Mesenteric fat pad (tissue), 1 donor: ENCODE results near the gene FRMPD2. TPM values are rescaled to one million over a fixed set of nuclear protein-coding genes. Genes with fewer than 3 reads are reported as not detected.
"Not testable (repeated sequence)": the region's sequence is repeated elsewhere in the genome, so short reads cannot be mapped to it uniquely, and the experiment has no call there.

Experiments used
- DNase-seq: peaks from one replicate; pipeline ENCODE4 v3.0.0-alpha.2; 2020; ENCODE audit warnings: low spot score
- total RNA-seq: library from RNA; stranded (reverse); fragmentation: NEBNext Ultra II Directional; extraction: Animal tissue kit (Norgen Biotek cat#: 25700); gene quantifications from one replicate; pipeline ENCODE4 v1.2.1, GENCODE V29; 2021
- donor health status: DM: yes; HTN: yes; CAD: no.

Gene FRMPD2
- total RNA-seq, 1 donor from 2014 or later = not detected

DNA sequence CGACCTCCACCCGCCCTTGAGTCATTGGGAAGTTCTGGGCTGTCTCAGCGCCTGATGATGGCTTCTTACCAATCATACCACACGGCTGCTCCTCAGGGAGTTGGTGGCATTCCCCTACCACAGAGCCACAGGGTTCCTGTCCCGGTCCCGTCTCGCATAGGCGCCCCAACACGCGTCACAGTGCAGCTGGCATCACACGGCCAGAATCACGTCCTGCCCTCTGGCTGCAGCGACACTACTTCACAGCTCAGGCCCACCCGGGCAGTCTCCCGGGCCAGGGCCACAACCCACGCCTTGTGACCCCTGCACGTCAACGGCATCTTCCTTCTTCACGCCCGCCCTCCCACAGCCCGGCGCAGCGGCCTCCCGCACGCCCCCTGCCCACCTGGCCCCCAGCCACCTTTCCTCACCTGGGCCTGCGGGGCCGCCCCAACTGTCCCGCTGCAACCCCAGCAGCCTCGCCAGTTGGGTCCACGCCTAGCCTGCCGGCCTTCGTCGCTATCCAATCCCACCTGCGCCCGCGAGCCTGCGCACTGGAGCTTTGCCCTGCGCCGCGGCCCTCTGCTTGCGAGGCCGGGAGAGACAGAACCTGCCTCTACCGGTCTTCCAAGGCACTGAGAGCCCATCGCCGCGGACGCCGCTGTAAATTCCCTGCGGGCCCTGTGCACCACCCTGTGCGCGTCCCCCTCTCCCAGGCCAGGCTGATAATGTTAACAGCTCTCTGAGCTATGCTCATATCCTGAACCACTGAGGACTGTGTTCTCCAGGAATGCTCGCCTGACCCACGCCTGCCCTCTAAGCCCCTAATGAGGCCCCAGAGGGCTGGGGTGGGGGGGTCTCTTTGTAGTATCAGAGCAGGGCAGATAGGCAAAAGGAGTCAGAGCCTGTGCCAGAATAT lies 134.3 kb downstream of the FRMPD2 start:
- DNase-seq = not testable (repeated sequence)

GRCh38 chr10:48128954-48129353 lies 145.5 kb downstream of the FRMPD2 start:
- DNase-seq = not testable (repeated sequence)

DNA sequence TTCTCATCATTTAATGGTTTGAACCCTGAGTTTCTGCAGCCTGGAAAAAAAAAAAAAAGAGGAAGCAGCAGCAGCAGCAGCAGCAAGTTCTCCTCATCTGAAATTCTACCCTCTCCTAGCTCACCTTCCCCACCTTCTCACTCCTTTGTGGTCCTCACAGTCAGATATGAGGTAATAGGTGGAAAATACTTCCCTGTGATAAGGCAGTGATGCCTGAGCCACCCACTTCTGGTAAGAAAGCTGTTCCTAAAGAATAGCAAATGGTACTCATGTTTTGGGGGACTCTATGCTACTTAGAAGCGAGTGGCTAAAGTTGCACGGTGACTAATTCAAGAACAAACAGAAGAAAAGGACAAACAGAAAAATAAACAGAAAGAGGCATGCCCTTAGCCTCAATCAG lies 148.2 kb downstream of the FRMPD2 start:
- not testable (repeated sequence) for DNase-seq

GRCh38 chr10:48125631-48126030 lies 148.9 kb downstream of the FRMPD2 start:
- not testable (repeated sequence) for DNase-seq

DNA sequence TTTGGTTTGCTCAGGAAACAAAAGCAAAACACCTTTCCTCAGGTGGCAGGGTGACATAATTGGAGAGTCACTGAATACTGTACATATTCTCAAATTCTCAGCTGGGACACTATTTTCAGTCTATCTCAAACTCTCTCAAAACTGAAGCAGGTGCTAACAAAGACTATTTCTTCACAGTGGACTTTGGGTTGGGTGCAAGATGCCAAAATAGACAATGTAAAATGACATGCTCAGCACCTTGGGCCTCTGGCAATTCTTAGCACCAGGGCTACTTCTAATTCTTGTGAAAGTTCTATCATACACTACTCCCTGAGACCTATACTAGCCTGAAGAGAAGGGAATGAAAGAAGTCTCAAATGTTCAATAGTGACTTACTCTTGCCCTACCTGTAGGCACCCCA lies 151.9 kb downstream of the FRMPD2 start:
- not testable (repeated sequence) for DNase-seq

DNA sequence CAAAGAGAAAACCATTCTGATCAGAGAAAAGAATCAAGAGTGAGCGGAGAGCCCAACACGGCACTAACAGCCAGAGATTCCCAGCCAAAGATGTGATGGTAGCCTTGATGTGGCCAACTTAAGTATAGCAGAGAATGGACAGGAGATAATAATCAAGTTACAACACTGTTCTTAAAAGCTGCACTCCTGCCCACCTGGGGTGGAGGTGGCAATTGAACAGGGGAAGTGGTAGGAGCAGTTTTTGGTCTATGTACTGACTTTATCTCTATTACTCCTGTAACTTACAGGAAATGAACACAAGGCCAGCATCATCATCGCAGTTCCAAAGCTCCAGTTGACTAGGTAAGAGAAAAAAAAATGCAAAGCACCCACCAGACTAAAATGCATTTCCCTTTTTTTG lies 164.2 kb downstream of the FRMPD2 start:
- not testable (repeated sequence) for DNase-seq

Other genes starting within 250 kb of the FRMPD2 start
- gene MAPK8, start 32.0 kb upstream of the FRMPD2 start, total RNA-seq = 30.3 TPM